Midbrain (tissue), 1 donor: ENCODE results near the gene TMEM217.

ENCODE experiments used
- DNase-seq: peaks from one replicate; lab custom pipeline; 2025; lab: John Stamatoyannopoulos, UW

Gene TMEM217

GRCh38 chr6:37280162-37280887, 22.4 kb upstream of the TMEM217 start:
- no peak for DNase-seq

- no peak for DNase-seq
These were observed 21.6 kb upstream of the TMEM217 start for GRCh38 chr6:37279366-37280134.

GRCh38 chr6:37277001-37277409, 19.1 kb upstream of the TMEM217 start:
- DNase-seq = no peak

- no peak for DNase-seq
These were observed 17.4 kb upstream of the TMEM217 start for GRCh38 chr6:37275350-37275749.

GRCh38 chr6:37273690-37274089, 15.7 kb upstream of the TMEM217 start:
- DNase-seq = no peak

- DNase-seq = no peak
These were observed 15.1 kb upstream of the TMEM217 start for GRCh38 chr6:37272834-37273566.

GRCh38 chr6:37269105-37269504, 11.2 kb upstream of the TMEM217 start:
- no peak for DNase-seq

GRCh38 chr6:37265860-37266259, 7.9 kb upstream of the TMEM217 start:
- DNase-seq = no peak

- no peak for DNase-seq
These were observed 7.1 kb upstream of the TMEM217 start for GRCh38 chr6:37265001-37265400.

GRCh38 chr6:37262446-37263026, 4.6 kb upstream of the TMEM217 start:
- no peak for DNase-seq

GRCh38 chr6:37261198-37261597, 3.3 kb upstream of the TMEM217 start:
- no peak for DNase-seq

- DNase-seq = no peak
These were observed 2.5 kb upstream of the TMEM217 start for GRCh38 chr6:37260444-37260843.

- DNase-seq = no peak
These were observed 2.1 kb upstream of the TMEM217 start for GRCh38 chr6:37260040-37260439.

- DNase-seq = no peak
These were observed 1.2 kb upstream of the TMEM217 start for GRCh38 chr6:37259191-37259590.

- DNase-seq = no peak
These were observed 611 bp upstream of the TMEM217 start for GRCh38 chr6:37258405-37259105.

- no peak for DNase-seq
These were observed 667 bp downstream of the TMEM217 start for GRCh38 chr6:37257320-37257633.

GRCh38 chr6:37256692-37257319, 1.1 kb downstream of the TMEM217 start:
- no peak for DNase-seq

- DNase-seq = no peak
These were observed 3.1 kb downstream of the TMEM217 start for GRCh38 chr6:37254881-37255280.

GRCh38 chr6:37253486-37254007, 4.4 kb downstream of the TMEM217 start:
- no peak for DNase-seq

- no peak for DNase-seq
These were observed 6.6 kb downstream of the TMEM217 start for GRCh38 chr6:37251211-37251780.
